Aorta (tissue), 5 donors: ENCODE results near the gene P2RX3. TPM values are rescaled to one million over a fixed set of nuclear protein-coding genes. Genes with fewer than 3 reads are reported as not detected.

Experiments
- ATAC-seq: fragments of 200-7000 bp; cut with Tn5 transposase; one replicate; pipeline ENCODE4 v1.9.1; 2022; ENCODE audit warnings: moderate library complexity; ENCODE audit not compliant: low FRiP score
- DNase-seq, 2 donors: peaks; one replicate each; pipeline ENCODE4 v3.0.0-alpha.2; 2020
- H3K27ac ChIP-seq, 2 donors: one replicate each; pipeline ENCODE4 v1.5.1; 2013; ENCODE audit warnings: low read length in 2 of 2, mild to moderate bottlenecking in 2 of 2, moderate library complexity in 2 of 2, control low read depth in 1 of 2, inconsistent platforms in 1 of 2, low read depth in 1 of 2
- H3K27me3 ChIP-seq, 2 donors: one replicate each; pipeline ENCODE4 v1.6.1; 2013; ENCODE audit warnings: control low read depth in 1 of 2, low read length in 1 of 2, mild to moderate bottlenecking in 1 of 2, moderate library complexity in 1 of 2; ENCODE audit not compliant: insufficient read depth in 2 of 2, control insufficient read depth in 1 of 2
- H3K36me3 ChIP-seq, 2 donors: one replicate each; pipeline ENCODE4 v1.6.1; 2013; ENCODE audit warnings: control low read depth in 1 of 2, low read length in 1 of 2, mild to moderate bottlenecking in 1 of 2; ENCODE audit not compliant: insufficient read depth in 2 of 2, control insufficient read depth in 1 of 2
- H3K4me1 ChIP-seq, 2 donors: one replicate each; pipeline ENCODE4 v1.6.1; 2013; ENCODE audit warnings: low read length in 2 of 2, control low read depth in 1 of 2, mild to moderate bottlenecking in 1 of 2, moderate library complexity in 1 of 2; ENCODE audit not compliant: insufficient read depth in 2 of 2, control insufficient read depth in 1 of 2
- H3K4me3 ChIP-seq, 2 donors: one replicate each; pipeline ENCODE4 v1.5.1; 2013; ENCODE audit warnings: low read length in 2 of 2, control low read depth in 1 of 2, mild to moderate bottlenecking in 1 of 2
- H3K9me3 ChIP-seq: one replicate; pipeline ENCODE4 v1.6.1; 2013; ENCODE audit warnings: mild to moderate bottlenecking, low read length; ENCODE audit not compliant: control insufficient read depth
- WGBS, 2 donors: extraction: QIAGEN DNeasy Blood & Tissue Kit; methylation state at CpG; one replicate each; pipeline ENCODE4 v1.1.7; 2013; 5-methylcytosine and 5-hydroxymethylcytosine counted together
- intact Hi-C, 2 donors: fragments of 100-400 bp; cut with DNase I; formaldehyde crosslinking; loops; one replicate each; pipeline versions ENCODE4 v1.14.2 to v1.15.0; 2022
- polyA plus RNA-seq, 2 donors: library from polyadenylated mRNA; stranded (reverse); fragments of 200-250 nt; gene quantifications; one replicate each; pipeline ENCODE4 v1.2.3, GENCODE V29; 2013
- total RNA-seq, 2 donors: library from RNA; stranded (reverse); fragmentation: NEBNext Ultra II Directional; extraction: Animal tissue kit (Norgen Biotek cat#: 25700); gene quantifications; one replicate each; pipeline ENCODE4 v1.2.1, GENCODE V29; 2021
- donor health status: healthy with polysubstance abuse.
- donor health status: Bipolar disorder and iron deficiency.
- donor health status: DM: no; HTN: no; CAD: no.
- donor health status: DM: no; HTN: no; CAD: no.
- donor health status: DM: yes; HTN: yes; CAD: no.

Gene P2RX3
- total and polyA plus RNA-seq, 4 donors = not detected

DNA sequence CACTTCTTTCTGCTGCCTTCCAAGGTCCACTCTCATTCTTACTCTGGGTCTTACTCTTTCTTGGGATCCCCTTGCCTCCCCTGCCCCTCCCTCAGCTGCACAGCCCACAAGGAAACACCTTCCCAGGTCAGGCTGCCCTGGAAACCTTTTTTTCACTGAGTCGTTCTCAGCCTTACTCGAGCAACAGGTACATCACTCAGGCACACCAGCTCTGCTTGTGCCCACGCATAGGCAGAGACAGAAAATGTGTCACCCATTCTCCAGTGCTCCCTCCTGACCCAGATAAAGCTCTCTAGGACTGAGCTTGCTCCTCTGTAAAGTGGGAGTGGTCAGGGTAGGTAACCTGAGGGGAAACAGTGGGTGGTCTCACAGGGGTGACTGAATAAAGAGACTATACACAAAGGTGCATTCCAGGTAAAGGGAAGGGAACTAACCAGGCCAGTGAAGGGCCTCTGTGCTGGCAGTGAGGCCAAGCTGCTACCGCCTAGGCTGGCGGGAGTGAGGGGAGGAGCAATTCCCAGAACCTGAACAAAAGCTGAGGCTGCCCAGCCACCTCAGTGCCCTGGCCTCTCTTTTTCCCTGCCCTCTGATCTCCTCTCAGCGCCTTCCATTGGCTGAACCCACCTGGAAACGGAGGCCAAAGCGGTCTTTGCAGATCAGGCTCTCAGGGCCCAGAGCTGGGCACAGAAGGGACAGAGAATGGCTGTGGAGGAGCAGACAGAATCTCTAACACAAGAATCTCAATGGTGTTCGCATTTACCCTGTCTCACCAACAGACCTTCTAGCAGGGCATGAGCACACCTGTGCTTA is 26.9 kb downstream of the P2RX3 start:
- H3K4me3 ChIP-seq = no peak overlapping the region
- no peaks in the 10 kb centered on the region for H3K36me3 ChIP-seq
- H3K27ac ChIP-seq = no peak overlapping the region
- no peaks in the 10 kb centered on the region for H3K4me1 ChIP-seq
- DNase-seq (peak in 1 of 2 donors; percentile 46), ATAC-seq (no peak)
- WGBS, 2 donors = 85 to 86% methylated on average over 9 of the region's 9 CpGs
- H3K27me3 ChIP-seq = no peaks in the 10 kb centered on the region
- intact Hi-C loops = no loop called here
- no peaks in the 10 kb centered on the region for H3K9me3 ChIP-seq

DNA sequence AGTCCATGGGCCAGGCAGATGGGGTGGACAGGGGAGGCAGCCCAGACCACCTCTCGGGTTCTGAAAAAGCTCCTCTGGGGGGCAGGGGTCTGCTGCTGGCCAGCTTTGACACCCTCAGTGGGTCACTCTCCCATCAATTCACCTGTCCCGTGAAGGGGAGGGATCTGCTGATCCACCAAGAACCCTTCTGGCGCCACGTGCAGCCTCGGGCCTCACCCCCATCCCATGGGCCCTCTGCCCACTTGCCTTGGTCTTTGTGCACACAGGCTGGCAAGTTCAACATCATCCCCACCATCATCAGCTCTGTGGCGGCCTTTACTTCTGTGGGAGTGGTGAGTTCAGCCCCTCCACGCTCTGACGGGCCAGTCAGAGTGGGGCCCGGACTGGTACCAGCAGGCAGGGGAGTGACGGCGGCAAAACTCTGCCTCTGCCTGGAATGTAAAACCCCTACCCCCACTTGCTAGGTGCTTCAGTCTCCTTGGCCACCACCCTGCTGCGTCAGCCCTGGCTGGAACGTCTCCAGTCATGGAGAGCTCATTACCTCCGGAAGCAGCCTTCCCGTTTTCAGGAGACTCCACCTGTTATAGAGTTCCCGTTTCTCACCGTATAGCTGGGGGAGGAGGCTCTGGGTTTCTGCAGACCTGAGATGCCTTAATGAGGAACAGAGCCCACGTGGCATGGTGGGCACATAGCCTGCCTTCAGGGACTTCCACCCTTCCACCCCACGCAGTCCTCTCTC is 30.1 kb downstream of the P2RX3 start:
- H3K36me3 ChIP-seq = no peaks in the 10 kb centered on the region
- no peak overlapping the region for H3K27ac ChIP-seq
- no peak overlapping the region for H3K4me3 ChIP-seq
- no peak for ATAC-seq
- H3K4me1 ChIP-seq = no peaks in the 10 kb centered on the region
- H3K27me3 ChIP-seq = no peaks in the 10 kb centered on the region
- 70 to 71% methylated on average over 19 of the region's 19 CpGs for WGBS, 2 donors
- no peaks in the 10 kb centered on the region for H3K9me3 ChIP-seq
- intact Hi-C loops = no loop called here
- DNase-seq = no peak

DNA sequence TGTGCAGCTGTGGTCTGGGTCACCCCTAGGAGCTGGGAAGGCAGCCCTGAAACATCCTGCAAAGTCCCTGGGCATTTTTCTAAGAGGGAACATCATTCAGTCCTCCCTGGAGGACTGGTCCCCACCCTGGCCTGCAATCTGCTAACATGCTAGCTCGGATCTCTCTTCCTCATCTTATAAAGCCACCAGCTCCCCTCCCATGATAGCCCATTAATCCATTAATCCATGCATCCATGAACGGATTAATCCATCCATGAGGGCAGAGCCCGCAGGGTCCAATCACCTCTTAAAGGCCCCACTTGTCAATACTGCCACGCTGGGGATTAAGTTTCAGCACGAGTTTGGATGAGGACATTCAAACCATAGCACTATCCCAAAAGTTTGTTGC is 30.7 kb downstream of the P2RX3 start:
- Histone ChIP-seq H3K4me1 (no peaks in the 10 kb centered on the region), H3K9me3 (no peaks in the 10 kb centered on the region), H3K27ac (no peak overlapping the region), H3K4me3 (no peak overlapping the region), H3K36me3 (no peaks in the 10 kb centered on the region), H3K27me3 (no peaks in the 10 kb centered on the region)
- intact Hi-C loops = no loop called here
- ATAC-seq (no peak), DNase-seq (no peak)
- 71 to 73% methylated on average over 5 of the region's 5 CpGs for WGBS, 2 donors

DNA sequence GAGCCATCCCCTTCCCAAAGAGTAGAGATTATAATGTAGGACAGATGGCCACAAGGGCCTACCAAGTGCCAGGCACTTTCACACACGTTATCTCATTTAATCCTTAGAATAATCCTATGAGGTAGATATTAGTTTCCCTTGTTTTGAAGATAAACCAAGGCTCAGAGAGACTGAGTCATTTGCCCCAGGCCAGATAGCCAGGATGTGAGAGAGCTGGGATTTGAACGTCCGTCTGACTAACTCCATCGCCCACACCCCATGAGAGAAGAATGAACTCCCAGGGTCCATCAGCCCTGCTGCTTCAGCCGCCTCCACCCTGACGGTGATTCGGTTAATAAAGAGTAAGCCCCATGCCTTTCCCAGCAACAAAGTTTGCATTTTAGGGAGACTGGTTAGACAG is 32.1 kb downstream of the P2RX3 start:
- no peaks in the 10 kb centered on the region for H3K9me3 ChIP-seq
- no peaks in the 10 kb centered on the region for H3K36me3 ChIP-seq
- WGBS, 2 donors = 83 to 86% methylated on average over 7 of the region's 7 CpGs
- H3K4me1 ChIP-seq = no peaks in the 10 kb centered on the region
- DNase-seq (no peak), ATAC-seq (no peak)
- intact Hi-C loops = no loop called here
- no peak overlapping the region for H3K4me3 ChIP-seq
- no peaks in the 10 kb centered on the region for H3K27me3 ChIP-seq
- no peak overlapping the region for H3K27ac ChIP-seq

DNA sequence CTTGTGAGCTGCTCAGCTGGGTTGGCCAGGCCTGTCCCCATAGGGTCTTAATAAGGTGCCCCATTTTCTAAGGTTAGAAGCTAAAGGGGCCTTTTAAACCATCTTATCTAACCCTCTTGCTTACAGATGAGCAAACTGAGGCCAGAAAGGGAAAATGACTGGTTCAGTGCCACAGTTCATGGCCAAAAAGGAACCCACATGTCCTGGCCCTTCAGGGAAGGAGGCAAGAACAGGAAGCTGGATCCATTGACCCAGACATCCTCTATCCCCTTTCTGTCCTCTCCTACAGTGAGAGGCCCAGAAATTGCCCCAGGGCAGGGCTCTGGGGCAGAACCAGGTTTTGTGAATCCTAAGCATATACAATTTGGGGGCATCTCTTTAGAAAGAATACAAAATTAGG is 32.8 kb downstream of the P2RX3 start:
- Histone ChIP-seq H3K9me3 (no peaks in the 10 kb centered on the region), H3K27me3 (no peaks in the 10 kb centered on the region), H3K27ac (no peak overlapping the region), H3K36me3 (no peaks in the 10 kb centered on the region), H3K4me1 (no peaks in the 10 kb centered on the region), H3K4me3 (no peak overlapping the region)
- no peak for ATAC-seq
- DNase-seq = no peak
- intact Hi-C loops = no loop called here

DNA sequence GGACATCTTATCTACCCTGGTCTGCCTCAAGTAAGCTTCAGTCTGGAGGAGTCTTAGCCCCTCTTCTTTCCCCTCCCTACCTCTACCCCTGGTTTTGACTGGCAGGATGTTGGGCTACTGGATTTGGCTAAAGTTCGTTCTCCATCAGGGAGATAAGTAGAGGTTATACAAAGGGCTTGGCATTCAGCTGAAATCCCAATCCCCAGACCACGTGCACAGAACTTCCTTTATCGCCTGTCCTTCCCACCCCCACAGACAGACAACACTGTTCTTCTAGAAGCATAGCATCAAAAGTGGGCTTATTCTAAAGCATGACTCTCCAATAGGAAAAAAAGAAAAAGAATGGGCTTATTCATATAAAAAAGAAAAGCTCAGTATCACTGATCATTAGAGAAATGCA is 35.0 kb downstream of the P2RX3 start:
- no peak overlapping the region for H3K27ac ChIP-seq
- H3K4me3 ChIP-seq = no peak overlapping the region
- H3K9me3 ChIP-seq = no peaks in the 10 kb centered on the region
- ATAC-seq (no peak), DNase-seq (no peak)
- H3K36me3 ChIP-seq = no peaks in the 10 kb centered on the region
- intact Hi-C loops = no loop called here
- no peaks in the 10 kb centered on the region for H3K4me1 ChIP-seq
- WGBS, 2 donors = 41 to 44% methylated on average over 3 of the region's 3 CpGs
- no peaks in the 10 kb centered on the region for H3K27me3 ChIP-seq

DNA sequence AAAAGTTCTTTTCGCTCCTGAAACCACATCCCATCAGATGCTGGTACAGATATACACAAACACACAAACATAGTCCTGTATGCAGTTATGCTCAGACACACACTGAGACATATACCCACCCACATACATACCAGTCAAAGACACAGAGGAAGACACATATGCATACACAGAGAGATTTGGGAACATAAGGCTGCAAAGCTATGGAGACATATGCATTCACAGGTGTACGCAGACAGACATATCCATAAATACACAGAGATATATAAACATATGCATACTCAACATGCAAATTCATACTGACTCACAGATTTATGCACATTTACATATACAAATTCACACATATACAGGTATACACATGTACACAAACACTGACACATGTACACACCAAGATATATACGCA is 36.8 kb downstream of the P2RX3 start:
- no peak for DNase-seq
- H3K27ac ChIP-seq = no peak overlapping the region
- no peaks in the 10 kb centered on the region for H3K4me1 ChIP-seq
- H3K36me3 ChIP-seq = no peaks in the 10 kb centered on the region
- no peak overlapping the region for H3K4me3 ChIP-seq
- 87 to 94% methylated on average over 3 of the region's 3 CpGs for WGBS, 2 donors
- peaks cover 2% of the 10 kb centered on the region for H3K9me3 ChIP-seq
- intact Hi-C loops = no loop called here
- ATAC-seq = no peak
- no peaks in the 10 kb centered on the region for H3K27me3 ChIP-seq

DNA sequence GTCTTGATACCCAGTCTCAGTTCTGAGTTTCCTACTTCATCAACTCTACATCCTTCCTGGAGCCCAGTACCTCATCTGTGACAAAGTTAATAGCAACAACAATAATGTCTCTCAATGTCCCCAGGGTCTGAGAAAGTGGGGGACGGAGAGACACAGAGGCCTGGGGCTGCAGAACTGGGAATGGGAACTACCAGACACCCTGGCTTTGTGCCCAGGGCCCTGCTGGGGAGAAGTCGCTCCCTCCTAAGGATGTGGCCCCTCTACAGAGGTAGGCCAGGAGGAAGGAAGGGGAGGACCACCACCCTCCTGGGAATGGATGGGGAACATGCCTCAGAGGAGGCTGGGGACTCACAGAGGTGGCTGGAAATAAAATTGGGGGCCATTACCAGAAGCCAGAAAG is 37.3 kb downstream of the P2RX3 start:
- Histone ChIP-seq H3K4me1 (no peaks in the 10 kb centered on the region), H3K4me3 (no peak overlapping the region), H3K27ac (no peak overlapping the region), H3K36me3 (no peaks in the 10 kb centered on the region), H3K27me3 (no peaks in the 10 kb centered on the region), H3K9me3 (peaks cover 2% of the 10 kb centered on the region)
- DNase-seq (no peak), ATAC-seq (no peak)
- intact Hi-C loops = no loop called here
- 61 to 68% methylated on average over 2 of the region's 2 CpGs for WGBS, 2 donors
